ENCODE measurements around the gene CDC42BPG. TPM values are rescaled to one million over a fixed set of nuclear protein-coding genes. Genes with fewer than 3 reads are reported as not detected.

Gene CDC42BPG
- total and polyA plus RNA-seq, 2 of the 8 experiments (the other 6 are each of a cell fraction or from before 2014, with no cell fraction given): 3.7 to 10.6 TPM

DNA sequence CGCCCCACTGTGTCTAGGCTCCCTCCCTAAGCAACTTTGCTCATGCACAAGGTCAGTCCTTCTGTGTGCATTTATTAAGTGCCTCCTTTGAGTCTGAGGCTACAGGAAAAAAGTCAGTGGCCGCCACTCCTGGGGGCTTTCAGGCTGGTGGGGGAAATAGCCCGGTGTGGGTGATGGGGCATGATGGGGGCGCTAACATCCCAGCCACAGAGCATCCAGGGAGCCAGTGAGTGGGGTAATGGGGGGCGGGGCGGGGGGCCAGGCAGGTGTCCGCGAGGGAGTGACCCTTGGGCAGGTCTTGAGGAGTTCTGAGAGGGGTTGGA is 43.9 kb upstream of the CDC42BPG start (continued):
- TF ChIP-seq, protein P1, sequence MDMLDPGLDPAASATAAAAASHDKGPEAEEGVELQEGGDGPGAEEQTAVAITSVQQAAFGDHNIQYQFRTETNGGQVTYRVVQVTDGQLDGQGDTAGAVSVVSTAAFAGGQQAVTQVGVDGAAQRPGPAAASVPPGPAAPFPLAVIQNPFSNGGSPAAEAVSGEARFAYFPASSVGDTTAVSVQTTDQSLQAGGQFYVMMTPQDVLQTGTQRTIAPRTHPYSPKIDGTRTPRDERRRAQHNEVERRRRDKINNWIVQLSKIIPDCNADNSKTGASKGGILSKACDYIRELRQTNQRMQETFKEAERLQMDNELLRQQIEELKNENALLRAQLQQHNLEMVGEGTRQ (IDR thresholded peaks at IDR 0.05; ENCODE audit: low read length): no peak
- TF ChIP-seq CBX8 (IDR thresholded peaks at IDR 0.05; ENCODE audit: borderline replicate concordance, low read depth, low read length): no peak
- no peak for TF ChIP-seq NRF1 (IDR thresholded peaks at IDR 0.05; ENCODE audit: low read depth, low read length)
- no peak for TF ChIP-seq EP300 (IDR thresholded peaks at IDR 0.05; ENCODE audit: borderline replicate concordance in 1 of 2, low read depth in 2 of 2, low read length in 2 of 2)
- TF ChIP-seq, protein P2, sequence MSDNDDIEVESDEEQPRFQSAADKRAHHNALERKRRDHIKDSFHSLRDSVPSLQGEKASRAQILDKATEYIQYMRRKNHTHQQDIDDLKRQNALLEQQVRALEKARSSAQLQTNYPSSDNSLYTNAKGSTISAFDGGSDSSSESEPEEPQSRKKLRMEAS (IDR thresholded peaks at IDR 0.05): no peak
- TF ChIP-seq SAP30 (IDR thresholded peaks at IDR 0.05; ENCODE audit: insufficient read depth, insufficient replicate concordance, low read length): no peak
